ENCODE results near the gene EPS15.
A peak's percentile ranks its signal among the peaks of the same experiment; 100 is the strongest.
"Not testable (repeated sequence)": the region's sequence is repeated elsewhere in the genome, so short reads cannot be mapped to it uniquely, and the experiment has no call there.

Gene EPS15

GRCh38 chr1:51421964-51422363 lies 97.1 kb downstream of the EPS15 start:
- peak; percentile 69 for DNase-seq

DNA sequence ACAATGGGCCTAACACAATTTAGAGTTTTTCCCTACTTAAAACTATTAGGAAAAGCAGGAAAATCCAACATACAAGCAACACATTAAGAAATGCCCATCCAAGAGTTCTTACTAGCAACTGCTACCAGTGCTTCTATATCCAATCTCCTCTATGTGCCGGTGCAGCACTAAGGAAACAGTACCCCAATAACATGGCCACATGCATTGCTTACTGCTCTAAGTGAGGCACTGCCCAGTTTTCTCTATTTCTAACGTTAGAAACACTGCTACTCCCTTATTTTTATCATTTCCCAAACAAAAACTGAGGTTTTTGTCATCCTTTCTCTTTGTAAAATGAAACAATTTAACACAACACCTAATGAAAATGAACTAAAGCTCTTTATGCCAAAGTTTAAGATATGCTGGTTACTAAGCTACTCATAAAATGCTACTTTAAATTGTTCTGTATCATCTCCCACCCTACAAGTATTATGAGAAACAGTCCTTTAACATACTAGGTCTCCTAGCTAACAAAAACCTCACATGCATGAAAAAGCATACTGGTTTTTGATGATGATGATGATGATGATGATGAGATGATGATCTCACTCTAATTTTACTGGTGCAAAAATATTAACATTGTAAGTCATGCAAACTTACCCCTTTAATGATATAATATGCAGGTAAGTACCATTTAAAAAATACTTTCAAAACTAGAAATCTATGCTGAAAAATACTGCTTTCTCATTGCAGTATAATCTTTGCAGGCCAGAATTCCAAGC lies 98.0 kb downstream of the EPS15 start:
- no peak for DNase-seq

- no peak for DNase-seq
Observed at GRCh38 chr1:51418384-51418959, 100.6 kb downstream of the EPS15 start.

DNA sequence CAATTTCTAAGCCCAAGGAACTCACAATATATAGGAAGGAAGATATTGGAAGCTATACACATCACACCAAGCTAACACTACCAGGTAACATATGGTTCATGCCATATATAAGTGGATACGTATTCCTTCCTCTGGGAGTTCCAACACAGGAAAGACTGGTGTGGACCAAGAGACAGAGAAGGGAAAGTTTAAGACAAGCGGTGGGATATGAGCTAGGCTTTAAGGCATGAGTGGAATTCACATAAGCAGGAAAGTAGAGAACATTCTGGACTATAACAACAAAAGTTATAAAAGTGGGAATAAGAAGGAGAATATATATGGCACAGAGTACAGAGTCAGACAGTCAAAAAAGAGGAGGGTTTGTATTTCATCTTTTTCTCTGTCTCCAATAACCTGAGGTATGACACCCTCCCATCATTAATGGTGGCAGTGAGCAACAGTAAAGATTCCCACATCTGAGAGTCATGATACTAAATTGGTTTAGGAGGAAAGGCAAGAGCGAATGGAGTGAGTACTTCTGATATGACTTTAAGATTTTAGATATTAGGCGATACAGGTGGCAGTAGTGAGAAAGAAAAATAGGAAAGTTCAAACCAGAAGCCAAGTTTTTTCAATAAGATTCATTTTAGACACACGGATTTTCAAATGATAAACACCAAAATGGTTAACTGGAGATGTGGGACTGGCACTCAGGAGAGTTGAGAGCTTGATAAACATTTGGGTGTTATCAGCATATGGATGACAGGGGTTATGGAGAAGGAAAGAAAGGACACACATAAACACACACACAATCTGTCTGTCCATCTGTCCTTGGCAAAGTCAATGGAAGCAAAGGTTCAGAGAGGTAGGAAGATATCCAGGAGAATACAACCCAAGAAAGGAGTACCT lies 101.3 kb downstream of the EPS15 start:
- no peak for DNase-seq

- no peak for DNase-seq
Observed at GRCh38 chr1:51416910-51417309, 102.2 kb downstream of the EPS15 start.

- no peak for DNase-seq
Observed at GRCh38 chr1:51415963-51416362, 103.1 kb downstream of the EPS15 start.

DNA sequence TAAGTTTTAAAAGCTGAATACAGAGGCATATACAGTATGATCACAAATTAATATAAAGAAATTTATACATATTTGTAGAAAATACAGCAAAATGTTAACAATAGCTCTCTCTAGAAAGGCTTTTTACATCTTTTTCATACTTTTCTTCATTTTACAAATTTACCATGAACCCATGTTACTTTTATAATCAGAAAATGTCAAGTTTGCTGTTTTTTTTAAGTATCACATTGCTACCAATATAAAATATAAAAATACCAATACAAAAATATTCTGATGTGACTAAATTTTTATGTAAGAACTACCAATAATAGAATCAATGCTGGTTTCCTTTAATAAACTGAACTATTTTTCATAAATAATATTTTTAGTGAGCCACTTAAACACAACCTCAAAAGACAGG lies 104.3 kb downstream of the EPS15 start:
- DNase-seq, result no peak

DNA sequence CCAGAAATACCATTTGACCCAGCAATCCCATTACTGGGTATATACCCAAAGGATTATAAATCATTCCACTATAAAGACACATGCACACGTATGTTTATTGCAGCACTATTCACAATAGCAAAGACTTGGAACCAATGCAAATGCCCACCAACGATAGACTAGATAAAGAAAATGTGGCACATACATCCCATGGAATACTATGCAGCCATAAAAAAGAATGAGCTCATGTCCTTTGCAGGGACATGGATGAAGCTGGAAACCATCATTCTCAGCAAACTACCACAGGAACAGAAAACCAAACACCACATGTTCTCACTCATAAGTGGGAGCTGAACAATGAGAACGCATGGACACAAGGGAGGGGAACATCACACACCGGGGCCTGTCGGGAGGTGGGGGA lies 107.2 kb downstream of the EPS15 start:
- not testable (repeated sequence) for DNase-seq

DNA sequence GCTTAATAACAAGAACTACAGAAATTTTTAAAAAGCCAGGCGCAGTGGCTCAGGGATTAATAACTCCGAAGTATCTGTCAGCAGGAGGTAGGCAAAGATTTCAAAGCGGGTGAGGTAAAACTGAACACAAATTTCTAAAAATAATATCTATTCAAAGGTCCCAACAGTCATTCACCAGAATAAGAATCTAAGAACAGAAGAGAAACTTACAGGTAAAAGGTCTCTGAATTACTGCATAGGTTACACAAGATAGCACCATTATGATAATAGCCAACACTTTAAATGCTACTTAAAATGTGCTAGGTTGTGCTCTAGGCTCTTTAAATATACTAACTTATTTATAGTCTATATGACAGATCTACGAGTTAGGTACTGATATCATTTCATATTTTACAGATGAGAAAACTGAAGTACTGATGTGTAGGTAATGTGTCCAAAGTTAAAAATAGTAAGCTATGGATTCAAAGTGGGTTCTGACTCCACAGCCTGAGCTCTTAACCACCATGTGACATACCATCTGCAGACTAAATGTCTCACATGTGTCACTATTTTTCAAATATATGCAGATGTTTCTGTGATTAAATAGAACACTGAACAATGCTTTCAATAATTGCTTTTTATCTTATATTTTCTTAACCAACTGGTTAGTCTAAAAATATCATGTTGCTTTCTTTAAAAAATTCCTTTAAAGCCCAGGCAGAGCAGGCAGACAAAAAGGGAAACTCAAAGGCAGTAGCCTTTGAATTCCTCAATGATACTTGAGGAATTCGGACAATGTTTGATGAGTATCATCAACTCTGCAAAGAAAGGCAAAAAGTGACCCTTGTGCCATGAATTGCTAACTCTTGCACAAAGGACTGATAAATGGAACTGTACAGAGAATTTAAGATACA lies 108.3 kb downstream of the EPS15 start:
- DNase-seq, result no peak

DNA sequence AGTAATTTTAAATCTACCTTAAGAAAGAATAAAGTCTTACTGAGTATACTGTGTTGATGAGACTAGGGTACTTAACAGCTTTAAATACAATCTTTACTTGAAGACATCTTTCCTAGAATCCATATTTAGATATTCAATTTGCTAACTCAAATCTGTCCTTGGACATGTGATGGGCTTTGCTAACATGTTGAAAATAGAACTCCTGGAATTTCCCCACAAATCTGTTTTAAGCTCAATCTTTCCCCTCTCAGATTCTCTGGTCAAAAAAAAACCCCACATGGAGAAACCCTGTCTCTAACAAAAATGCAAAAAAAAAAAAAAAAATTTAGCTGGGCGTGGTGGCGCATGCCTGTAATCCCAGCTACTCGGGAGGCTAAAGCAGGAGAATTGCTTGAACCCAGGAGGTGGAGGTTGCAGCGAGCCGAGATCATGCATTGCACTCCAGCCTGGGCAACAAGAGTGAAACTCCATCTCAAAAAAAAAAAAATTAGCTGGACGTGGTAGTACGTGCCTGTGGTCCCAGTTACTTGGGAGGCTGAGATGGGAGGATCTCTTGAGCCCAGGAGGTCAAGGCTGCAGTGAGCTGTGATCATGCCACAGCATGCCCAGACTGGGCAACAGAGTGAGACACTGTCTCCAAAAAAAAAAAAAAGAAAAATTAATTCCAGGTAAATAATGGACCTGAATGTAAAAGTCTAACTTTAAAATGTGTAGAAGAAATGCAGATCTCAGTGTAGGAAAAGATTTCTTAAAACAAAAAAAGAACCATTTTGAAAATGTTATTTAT lies 109.1 kb downstream of the EPS15 start:
- not testable (repeated sequence) for DNase-seq

DNA sequence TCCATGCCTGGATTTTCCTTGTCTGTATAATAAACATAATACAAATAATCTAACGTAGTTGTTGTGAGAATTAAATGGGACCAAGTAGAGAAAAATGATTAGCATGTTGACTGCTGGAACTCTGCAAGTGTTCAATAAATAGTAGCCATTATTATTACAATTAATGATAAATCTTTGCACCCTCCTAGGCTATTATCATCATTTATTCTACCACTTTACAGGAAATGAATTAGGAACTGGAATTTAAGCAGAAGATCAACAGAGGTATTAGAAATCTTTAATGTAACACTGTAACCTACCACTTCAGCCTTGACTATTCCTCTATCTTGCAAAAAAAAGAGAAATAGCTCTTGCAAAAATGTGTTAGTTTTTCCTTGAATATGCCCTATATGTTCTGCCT lies 126.8 kb downstream of the EPS15 start:
- DNase-seq, result no peak

DNA sequence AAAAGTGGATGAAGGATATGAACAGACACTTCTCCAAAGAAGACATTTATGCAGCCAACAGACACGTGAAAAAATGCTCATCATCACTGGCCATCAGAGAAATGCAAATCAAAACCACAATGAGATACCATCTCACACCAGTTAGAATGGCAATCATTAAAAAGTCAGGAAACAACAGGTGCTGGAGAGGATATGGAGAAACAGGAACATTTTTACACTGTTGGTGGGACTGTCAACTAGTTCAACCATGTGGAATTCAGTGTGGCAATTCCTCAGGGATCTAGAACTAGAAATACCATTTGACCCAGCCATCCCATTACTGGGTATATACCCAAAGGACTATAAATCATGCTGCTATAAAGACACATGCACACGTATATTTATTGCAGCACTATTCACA lies 128.4 kb downstream of the EPS15 start:
- not testable (repeated sequence) for DNase-seq

- not testable (repeated sequence) for DNase-seq
Observed at GRCh38 chr1:51387288-51387687, 131.8 kb downstream of the EPS15 start.

GRCh38 chr1:51386259-51386658 lies 132.8 kb downstream of the EPS15 start:
- DNase-seq, result not testable (repeated sequence)

DNA sequence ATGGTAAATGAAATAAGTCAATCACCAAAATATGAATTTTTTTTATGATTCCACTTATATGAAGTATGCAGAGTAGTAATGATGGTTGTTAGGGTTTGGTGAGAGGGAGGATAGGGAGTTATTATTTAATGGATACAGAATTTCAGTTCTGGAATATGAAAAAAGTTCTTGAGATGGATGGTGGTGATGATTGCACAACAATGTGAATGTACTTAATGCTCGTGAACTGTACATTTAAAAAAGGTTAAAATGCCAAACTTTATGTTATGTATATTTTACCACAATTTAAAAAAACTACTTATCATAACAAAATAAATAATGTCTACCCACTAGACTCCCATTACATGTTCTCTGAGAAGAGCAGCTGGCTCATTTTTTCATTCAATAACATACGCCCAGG lies 133.3 kb downstream of the EPS15 start:
- no peak for DNase-seq

- no peak for DNase-seq
Observed at GRCh38 chr1:51381964-51382363, 137.1 kb downstream of the EPS15 start.

DNA sequence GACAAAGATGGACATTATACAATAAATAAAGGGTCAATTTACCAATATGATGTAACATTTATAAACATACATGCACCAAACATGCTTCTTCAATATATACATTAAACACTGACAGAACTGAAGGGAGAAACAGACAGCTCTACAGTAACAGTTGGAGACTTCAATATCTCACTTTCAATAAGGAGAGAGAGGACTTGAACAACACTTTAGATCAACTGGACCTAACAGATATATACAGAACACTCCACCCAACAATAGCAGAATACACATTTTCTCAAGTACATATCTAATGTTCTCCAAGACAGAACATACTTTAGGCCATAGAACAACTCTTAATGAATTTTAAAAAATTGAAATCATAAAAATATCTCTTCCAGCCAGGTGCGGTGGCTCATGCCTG lies 138.1 kb downstream of the EPS15 start:
- DNase-seq, result peak; percentile 30

- no peak for DNase-seq
Observed at GRCh38 chr1:51378871-51379270, 140.2 kb downstream of the EPS15 start.

DNA sequence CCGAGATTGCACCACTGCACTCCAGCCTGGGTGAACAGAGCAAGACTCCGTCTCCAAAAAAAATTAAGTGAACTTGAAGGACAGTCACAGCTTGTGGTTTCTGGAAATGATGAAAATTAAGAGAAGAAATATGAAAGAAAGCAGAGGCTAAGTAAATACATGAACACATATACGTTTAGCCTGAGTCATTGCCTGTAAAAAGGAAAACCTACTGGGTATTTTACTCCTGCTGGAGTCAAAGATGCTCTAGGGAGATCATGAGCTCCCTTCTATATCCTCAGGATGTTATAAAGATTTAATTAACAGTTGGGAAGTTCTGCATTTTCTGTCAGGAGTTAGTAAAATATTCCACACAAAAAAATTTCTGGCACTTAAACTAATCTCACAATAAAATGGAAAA lies 145.2 kb downstream of the EPS15 start:
- DNase-seq, result no peak

GRCh38 chr1:51372561-51372960 lies 146.5 kb downstream of the EPS15 start:
- no peak for DNase-seq

DNA sequence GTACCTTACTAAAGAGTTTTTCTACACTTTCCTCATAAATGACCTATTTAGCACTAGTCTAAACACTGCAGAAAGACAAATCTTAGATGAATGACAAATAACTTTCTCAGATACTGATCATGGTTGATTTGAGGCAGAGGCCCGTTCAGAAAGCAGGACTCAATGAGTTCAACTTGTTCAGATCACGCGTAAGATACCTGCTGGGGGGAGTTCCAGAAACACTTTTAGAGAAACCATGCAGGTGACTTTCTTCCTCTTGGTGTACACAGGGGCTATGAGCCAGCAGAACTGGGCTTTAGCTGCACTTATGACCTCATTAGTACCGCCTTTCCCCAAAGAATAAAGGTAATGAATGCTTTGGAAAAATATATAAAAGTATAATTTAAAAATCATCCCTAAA lies 149.9 kb downstream of the EPS15 start:
- no peak for DNase-seq

GRCh38 chr1:51365774-51366173 lies 153.3 kb downstream of the EPS15 start:
- DNase-seq, result no peak
